H4 (cell line): Measurements from ENCODE around the gene PET100. TPM values are rescaled to one million over a fixed set of nuclear protein-coding genes. Genes with fewer than 3 reads are reported as not detected.
"Not testable (repeated sequence)": the region's sequence is repeated elsewhere in the genome, so short reads cannot be mapped to it uniquely, and the experiment has no call there.

Experiments
- DNase-seq: peaks from one replicate; pipeline ENCODE4 v3.0.0-alpha.2; 2015; ENCODE audit warnings: low spot score
- total RNA-seq: library from RNA; depleted of rRNA; stranded (reverse); fragments of >200 nt; shearing (Covaris generic); gene quantifications from 2 replicates; pipeline ENCODE4 v1.2.3, GENCODE V29; 2014

PET100 gene
- total RNA-seq, 1 experiment from 2014 or later, result 67.1 TPM

DNA sequence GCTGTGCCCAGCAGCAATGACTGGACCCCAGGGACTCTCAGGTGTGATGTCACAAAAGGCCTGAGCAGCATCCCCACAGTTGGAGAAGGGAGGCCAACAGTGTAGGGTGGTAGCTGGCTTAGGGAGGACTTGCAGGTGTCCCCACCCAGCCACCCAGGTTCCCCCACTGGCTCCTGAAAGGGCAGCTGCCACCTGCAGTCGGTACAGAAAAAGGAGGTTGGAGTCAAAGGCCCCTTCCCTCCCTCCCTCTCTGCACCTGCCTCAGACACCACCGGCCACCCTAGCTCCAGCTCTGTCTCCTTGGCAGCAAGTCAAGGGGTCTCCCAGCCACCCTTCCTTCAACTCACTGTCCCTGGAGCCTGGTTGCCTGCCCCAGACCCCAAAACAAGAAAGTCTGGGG, 4.1 kb downstream of the PET100 start, which contains the start of gene PCP2:
TSS of gene PCP2 (minus strand) at position 22 of the 400 bp plus-strand sequence. CDS start 262 bp downstream, outside the sequence.
- no peak for DNase-seq

DNA sequence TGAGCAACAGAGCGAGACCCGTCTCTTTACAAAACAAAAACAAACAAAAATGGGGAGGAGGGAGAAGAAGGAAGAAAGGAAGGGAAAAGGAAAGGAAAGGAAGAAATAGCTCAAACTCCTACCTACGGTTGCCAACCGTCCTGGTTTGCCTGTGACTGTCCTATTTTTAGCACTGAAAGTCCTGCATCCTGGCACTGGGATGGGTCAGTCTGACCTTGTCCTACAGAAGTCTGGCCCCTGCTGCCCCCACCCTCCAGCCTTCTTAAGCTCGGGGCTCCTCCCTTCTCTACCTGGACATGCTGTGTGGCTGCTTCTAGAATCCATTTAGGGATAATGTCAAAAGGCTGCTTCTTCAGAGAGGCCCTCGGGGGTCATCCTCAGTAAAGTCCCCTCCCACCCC, 6.1 kb downstream of the PET100 start:
- DNase-seq, result no peak

- DNase-seq, result no peak
Observed at GRCh38 chr19:7636317-7636690, 6.7 kb downstream of the PET100 start.

DNA sequence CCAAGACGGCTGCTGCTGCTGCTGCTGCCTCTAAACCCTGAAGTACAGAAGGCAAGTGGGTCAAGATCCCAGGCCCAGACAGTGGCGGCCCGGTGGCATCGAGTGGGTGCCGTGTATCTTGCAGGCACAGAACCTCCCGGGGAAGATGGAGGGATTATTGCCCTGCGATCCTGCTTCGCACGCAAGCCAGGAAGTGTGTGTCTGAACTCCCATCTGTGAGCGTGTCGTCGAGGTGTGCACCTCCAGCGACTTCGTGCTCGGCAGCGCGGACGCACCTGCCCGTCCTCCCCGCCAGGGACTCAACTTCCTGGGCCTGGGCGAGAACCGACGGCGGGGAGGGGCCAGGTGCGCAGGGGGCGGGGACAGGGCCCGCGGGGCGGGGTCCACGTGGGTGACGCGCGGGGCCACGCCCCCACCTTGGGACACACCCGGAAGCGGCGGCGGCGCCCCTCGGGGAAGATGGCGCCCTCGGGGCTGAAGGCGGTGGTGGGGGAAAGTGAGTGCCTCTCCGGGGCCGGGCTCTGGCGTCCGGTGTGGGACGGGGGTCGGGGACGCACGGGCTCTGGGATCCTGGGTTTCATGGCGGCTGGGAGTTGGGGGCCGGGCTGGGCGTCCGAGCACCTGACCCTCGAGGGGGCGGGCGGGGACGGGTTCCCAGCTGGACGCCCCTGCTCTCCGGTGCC, 7.2 kb downstream of the PET100 start, which contains the start of gene STXBP2:
TSS of gene STXBP2 (plus strand) at position 420 of the 683 bp plus-strand sequence. CDS start at position 460, 40 bp downstream.
- DNase-seq, result no peak

- no peak for DNase-seq
Observed at GRCh38 chr19:7637374-7638256, 8.0 kb downstream of the PET100 start.

- no peak for DNase-seq
Observed at GRCh38 chr19:7638802-7639465, 9.3 kb downstream of the PET100 start.

DNA sequence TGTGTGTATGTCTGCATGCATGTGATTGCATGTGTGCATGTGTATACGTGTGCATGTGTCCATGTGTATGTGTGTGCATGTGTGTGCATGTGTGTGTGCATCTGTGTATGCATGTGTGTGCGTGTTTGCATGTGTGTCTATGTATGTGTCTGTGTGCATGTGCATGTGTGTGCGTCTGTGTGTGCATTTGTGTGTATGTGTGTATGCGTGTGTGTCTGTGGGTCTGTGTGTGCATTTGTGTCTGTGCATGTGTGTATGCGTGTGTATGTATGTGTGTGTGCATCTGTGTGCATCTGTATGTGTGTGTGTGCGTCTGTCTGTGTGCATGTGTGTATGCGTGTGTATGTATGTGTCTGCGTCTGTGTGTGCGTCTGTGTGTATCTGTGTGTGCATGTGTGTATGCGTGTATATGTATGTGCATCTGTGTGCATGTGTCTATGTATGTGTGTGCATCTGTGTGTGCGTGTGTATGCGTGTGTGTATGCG, 10.3 kb downstream of the PET100 start:
- DNase-seq, result no peak

DNA sequence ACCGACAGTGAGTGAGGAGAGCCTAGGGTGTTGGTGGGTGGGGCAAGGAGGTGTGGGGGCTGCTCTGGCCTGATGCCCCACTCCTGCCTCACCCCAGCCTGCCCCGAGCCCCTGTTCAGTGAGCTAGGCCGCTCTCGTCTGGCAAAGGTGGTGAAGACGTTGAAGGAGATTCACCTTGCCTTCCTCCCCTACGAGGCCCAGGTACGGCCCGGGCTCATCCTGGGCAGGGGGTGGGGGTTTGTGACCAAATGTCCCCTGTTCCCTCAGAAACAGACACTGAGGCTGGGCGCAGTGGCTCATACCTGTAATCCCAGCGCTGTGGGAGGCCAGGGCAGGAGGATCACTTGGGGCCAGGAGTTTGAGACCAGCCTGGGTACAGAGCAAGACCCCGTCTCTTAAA, 11.2 kb downstream of the PET100 start:
- DNase-seq, result no peak

DNA sequence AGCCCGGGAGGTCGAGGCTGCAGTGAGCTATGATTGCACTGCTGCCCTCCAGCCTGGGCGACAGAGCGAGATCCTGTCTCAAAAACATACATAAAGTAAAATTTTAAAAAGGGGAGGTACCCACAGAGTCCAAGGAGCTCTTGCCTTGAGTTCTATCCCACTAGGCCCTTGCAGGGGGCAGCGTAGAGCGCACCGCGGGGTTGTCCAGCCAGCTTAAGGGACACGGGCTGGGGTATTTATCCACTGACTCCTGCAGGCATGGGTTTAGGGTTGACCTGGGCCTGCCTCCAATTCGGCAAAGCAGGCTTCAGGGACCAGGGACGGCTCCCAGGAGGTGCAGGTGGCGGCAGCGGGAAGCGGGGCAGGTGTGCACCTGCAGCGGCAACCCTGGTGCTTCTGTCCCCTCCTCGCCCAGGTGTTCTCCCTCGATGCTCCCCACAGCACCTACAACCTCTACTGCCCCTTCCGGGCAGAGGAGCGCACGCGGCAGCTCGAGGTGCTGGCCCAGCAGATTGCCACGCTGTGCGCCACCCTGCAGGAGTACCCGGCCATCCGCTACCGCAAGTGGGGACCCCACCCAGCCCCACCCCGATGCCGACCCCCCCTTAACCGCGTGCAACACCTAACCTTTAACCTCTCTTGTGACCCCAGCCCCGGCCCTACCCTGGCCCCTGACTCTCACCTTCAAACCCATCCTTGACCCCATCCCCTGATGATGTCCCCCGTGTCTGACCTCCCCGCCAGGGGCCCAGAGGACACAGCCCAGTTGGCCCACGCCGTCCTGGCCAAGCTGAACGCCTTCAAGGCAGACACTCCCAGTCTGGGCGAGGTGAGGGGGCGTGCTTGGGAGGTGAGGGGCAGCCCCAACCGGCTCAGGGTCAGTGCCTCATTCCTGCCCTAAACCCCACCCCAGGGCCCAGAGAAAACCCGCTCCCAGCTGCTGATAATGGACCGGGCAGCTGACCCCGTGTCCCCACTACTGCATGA, 12.0 kb downstream of the PET100 start:
- DNase-seq, result no peak

DNA sequence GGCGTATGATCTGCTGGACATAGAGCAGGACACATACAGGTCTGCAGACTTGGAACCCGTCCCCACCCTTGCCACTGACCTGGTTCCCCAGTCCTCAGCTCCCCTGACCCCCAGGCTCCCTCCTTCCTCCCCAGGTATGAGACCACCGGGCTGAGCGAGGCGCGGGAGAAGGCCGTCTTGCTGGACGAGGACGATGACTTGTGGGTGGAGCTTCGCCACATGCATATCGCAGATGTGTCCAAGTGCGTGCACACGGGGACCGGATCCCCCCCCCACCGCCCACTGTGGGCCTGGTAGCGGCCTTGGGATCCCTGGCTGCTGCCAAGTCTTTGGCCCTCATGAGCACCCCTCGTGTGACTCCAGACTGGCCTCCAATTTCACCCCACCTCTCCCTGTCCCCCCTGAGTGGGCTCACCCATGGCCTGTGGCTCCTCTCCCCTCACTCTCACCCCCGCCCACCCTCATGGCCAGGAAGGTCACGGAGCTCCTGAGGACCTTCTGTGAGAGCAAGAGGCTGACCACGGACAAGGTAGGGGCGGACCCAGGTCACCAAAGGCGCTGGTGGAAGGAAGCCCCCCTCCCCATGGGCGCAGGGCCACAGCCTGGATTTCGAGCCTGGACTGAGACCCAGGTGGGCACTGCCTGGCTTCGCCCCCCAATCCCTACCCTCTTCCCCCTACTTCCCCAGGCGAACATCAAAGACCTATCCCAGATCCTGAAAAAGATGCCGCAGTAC, 12.9 kb downstream of the PET100 start:
- DNase-seq, result no peak

- DNase-seq, result no peak
Observed at GRCh38 chr19:7643031-7643415, 13.4 kb downstream of the PET100 start.

DNA sequence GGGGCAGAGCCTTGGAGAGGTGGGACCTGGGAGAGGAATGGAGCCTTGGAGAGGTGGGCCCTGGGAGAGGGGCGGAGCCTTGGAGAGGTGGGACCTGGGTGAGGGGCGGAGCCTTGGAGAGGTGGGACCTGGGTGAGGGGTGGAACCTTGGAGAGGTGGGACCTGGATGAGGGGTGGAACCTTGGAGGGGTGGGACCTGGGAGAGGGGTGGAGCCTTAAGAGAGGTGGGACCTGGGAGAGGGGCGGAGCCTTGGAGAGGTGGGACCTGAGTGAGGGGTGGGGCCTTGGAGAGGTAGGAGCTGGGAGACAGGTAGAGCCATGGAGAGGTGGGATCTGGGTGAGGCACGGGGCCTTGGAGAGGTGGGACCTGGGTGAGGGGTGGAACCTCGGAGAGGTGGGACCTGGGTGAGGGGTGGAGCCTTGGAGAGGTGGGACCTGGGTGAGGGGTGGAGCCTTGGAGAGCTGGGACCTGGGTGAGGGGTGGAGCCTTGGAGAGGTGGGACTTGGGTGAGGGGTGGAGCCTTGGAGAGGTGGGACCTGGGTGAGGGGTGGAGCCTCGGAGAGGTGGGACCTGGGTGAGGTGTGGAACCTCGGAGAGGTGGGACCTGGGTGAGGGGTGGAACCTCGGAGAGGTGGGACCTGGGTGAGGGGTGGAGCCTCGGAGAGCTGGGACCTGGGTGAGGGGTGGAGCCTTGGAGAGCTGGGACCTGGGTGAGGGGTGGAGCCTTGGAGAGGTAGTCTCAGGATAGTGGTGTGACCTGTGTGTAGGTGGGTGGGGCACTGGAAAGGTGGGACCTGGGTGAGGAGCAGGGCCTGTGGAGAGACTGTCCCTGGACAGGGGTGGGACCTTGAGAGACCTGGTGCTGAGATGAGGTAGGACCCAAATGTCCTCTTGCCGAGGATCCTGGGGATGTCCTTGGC, 14.3 kb downstream of the PET100 start:
- DNase-seq, result not testable (repeated sequence)

- DNase-seq, result no peak
Observed at GRCh38 chr19:7644550-7644877, 14.9 kb downstream of the PET100 start.

- no peak for DNase-seq
Observed at GRCh38 chr19:7645163-7645562, 15.6 kb downstream of the PET100 start.

GRCh38 chr19:7645656-7646425, 16.2 kb downstream of the PET100 start:
- no peak for DNase-seq

DNA sequence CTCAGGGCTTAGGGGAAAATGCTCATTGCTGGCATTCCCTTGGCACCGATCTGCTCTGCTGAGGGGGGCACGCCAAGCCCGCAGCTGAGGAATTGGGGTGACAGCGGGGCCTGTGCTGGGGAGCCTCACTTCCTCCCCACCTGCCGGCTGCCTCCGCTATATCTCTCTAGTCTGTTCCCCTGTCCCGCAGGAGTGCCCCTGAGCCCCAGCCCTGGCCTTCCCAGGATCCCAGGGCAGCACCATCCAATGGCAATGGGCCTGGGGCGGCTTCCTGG, 16.8 kb downstream of the PET100 start:
- DNase-seq, result no peak

DNA sequence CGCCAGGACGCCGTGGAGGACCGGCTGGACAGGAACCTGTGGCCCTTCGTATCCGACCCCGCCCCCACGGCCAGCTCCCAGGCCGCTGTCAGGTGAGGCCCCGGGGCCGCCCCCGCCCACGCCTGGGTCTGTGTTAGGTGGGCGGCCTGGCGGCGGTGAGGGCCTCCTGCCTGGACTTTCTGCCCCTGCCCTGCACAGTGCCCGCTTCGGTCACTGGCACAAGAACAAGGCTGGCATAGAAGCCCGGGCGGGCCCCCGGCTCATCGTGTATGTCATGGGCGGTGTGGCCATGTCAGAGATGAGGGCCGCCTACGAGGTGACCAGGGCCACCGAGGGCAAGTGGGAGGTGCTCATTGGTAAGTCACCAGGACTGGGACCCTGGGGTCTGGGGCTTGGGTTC, 17.6 kb downstream of the PET100 start:
- DNase-seq, result no peak

GRCh38 chr19:7648265-7649014, 18.8 kb downstream of the PET100 start:
- DNase-seq, result no peak
